ENCODE measurements around the gene PPP6R2.

The PPP6R2 gene

DNA sequence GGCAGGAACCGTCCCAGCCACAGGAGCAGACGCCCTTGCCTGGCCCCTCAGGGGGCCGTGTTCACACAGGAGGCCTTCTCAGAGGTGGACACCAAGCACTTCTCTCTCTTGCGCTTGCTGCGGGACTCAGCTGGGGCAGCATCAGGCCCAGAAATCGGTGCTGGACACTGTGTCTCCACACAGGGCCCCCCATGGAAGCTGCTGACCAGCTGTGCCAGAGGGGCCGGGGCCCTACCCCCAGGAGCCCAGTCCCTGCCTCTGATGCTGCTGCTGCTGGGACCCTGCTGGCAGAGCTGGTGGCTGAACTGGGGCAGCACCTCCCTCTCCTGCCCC, 39.6 kb upstream of the PPP6R2 start:
- Mint-ChIP-seq H3K27me3 (no peaks in the 10 kb centered on the region), H3K9me3 (ENCODE audit: low read depth) (no peaks in the 10 kb centered on the region), H3K4me1 (ENCODE audit: low read depth) (peaks cover 4% of the 10 kb centered on the region), H3K4me3 (no peak overlapping the region), H3K36me3 (no peaks in the 10 kb centered on the region), H3K27ac (no peak overlapping the region)

DNA sequence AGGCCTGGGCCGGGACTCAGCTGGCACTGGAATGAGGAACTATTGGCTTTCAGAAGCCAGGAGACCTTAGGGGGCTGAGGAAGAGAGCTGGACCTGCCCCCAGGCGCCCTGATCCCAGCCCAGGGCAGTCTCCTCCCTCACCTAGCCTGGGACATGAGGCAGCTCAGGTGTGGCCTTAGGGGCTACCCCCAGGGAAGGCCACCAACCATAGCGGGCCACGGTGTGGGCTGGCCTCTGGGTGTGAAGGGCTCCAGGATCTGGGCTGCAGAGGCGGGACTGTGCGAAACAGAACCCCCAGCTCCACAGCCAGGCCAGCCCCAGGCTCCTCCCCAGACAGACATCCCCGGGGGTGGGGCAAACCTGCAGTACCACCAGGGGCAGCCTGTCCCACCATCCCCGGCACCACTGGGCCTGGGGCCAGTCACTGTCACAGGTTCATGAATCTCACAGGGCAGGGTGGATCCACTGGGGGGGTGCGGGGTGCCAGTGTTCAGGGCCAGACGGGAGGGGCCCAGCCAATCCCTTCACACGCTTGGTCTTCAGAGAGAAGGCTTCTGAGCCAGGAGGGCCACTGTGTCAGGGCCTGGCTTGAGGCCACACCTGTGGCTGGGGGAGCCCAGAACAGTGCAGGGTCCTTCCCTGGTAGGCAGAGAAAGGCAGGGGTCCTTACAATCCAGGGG, 39.1 kb upstream of the PPP6R2 start:
- peaks cover 7% of the 10 kb centered on the region for H3K4me1 Mint-ChIP-seq (ENCODE audit: low read depth)
- H3K27ac Mint-ChIP-seq: no peak overlapping the region
- no peak overlapping the region for H3K4me3 Mint-ChIP-seq
- no peaks in the 10 kb centered on the region for H3K9me3 Mint-ChIP-seq (ENCODE audit: low read depth)
- H3K27me3 Mint-ChIP-seq: peaks cover 2% of the 10 kb centered on the region
- H3K36me3 Mint-ChIP-seq: no peaks in the 10 kb centered on the region

DNA sequence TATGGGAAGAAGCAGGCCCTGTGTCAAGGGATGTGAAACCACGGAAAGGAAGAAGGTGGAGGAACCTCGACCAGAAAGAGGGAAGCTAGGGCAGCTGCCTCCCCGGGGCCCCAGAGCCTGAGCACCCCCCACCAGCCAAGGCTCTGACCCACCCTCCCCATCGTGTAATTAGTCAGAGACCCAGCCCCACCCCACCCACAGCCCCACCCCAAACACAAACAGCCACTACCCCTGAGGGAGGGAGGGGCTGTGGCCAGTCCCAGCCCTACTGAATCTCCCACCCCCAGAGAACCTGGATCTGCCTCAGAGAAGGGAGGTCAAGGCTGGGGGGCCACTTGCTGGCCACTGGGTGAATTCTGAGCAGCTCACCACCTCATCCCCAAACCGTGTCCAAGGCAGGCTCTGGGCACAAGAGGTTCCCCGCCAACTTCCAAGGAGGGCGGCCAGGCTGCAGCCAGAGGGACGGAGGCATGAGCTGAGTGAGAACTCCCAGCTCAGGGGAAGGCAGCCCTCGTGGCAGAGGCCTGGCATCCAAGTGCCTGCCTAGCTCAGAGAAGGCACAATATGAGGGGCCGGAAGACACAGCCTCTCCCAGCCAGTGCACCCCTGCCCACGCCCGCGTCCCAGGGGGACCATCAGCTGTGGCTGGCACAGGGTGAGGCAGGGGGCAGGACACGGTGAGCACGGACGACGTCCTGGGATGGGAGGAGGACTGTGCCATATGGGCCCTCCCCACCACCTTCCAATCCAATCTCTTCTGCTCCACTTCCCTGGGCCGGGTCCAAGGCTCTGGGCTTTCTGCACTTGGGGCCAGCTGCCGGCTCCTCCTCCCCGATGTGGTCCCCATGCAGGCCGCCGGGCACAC, 38.4 kb upstream of the PPP6R2 start:
- peaks cover 2% of the 10 kb centered on the region for H3K27me3 Mint-ChIP-seq
- H3K27ac Mint-ChIP-seq: no peak overlapping the region
- H3K9me3 Mint-ChIP-seq (ENCODE audit: low read depth): no peaks in the 10 kb centered on the region
- H3K4me3 Mint-ChIP-seq: no peak overlapping the region
- H3K4me1 Mint-ChIP-seq (ENCODE audit: low read depth): peaks cover 7% of the 10 kb centered on the region
- no peaks in the 10 kb centered on the region for H3K36me3 Mint-ChIP-seq

DNA sequence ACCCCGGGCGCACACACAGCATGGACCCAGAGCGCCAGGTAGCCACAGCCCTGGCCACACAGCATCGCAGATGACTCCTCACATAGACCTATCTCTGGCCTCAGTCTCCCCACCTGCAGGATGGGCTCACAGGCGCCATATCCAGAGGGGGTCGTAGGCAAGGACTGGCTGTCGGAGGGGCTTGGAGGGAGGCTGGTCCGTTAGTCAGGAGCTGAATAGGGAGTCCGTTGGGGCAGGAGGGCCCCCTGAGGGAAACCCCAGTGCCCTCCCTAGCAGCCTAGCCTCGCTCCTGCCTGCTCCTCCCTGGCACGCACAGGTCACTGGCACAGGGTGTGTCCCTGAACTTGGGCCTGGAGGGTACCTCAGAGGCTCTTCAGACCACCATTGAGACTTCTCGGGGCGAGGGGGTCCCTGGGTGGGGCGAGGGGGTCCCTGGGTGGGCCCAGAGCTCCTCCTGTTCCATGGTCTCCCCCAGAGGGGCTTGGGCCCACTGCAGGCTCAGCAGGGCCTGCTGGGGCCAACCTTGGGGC, 37.7 kb upstream of the PPP6R2 start:
- peaks cover 2% of the 10 kb centered on the region for H3K27me3 Mint-ChIP-seq
- H3K9me3 Mint-ChIP-seq (ENCODE audit: low read depth): no peaks in the 10 kb centered on the region
- H3K27ac Mint-ChIP-seq: no peak overlapping the region
- no peak overlapping the region for H3K4me3 Mint-ChIP-seq
- H3K4me1 Mint-ChIP-seq (ENCODE audit: low read depth): peaks cover 7% of the 10 kb centered on the region
- no peaks in the 10 kb centered on the region for H3K36me3 Mint-ChIP-seq

DNA sequence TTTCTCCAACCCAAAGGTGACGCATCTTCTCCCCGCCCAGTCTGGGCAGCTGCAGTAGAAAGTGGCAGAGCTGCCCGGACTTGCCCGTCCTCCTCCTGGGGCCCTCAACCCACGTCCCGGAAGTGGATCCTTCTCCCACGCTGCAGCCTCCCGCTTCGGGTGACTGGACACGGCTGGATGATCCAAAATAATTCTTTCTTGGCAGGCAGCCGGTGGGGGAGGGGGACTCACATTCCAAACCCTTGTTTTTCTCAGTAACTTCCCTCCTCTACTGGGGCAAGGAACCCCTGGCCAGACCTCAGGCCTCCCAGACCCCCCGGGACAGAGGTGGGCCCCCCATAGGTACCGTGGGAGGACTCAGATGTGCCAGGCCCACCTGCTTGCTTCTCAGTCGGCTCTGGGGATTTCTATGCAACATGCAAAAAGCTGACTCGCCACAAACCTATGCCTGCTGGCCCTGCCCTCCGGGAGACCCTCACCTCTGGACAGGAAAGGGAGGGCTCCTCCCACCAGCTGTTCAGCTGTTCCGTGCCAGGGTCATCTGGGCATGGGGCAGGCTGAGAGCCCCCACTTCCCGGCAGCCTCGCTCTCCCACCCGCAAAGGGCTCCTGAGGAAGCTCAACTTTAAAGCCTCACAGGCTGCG, 37.1 kb upstream of the PPP6R2 start:
- H3K27me3 Mint-ChIP-seq: peaks cover 2% of the 10 kb centered on the region
- peak overlapping the region; percentile 67 for H3K4me3 Mint-ChIP-seq
- no peak overlapping the region for H3K27ac Mint-ChIP-seq
- no peaks in the 10 kb centered on the region for H3K9me3 Mint-ChIP-seq (ENCODE audit: low read depth)
- no peaks in the 10 kb centered on the region for H3K36me3 Mint-ChIP-seq
- peaks cover 7% of the 10 kb centered on the region for H3K4me1 Mint-ChIP-seq (ENCODE audit: low read depth)

DNA sequence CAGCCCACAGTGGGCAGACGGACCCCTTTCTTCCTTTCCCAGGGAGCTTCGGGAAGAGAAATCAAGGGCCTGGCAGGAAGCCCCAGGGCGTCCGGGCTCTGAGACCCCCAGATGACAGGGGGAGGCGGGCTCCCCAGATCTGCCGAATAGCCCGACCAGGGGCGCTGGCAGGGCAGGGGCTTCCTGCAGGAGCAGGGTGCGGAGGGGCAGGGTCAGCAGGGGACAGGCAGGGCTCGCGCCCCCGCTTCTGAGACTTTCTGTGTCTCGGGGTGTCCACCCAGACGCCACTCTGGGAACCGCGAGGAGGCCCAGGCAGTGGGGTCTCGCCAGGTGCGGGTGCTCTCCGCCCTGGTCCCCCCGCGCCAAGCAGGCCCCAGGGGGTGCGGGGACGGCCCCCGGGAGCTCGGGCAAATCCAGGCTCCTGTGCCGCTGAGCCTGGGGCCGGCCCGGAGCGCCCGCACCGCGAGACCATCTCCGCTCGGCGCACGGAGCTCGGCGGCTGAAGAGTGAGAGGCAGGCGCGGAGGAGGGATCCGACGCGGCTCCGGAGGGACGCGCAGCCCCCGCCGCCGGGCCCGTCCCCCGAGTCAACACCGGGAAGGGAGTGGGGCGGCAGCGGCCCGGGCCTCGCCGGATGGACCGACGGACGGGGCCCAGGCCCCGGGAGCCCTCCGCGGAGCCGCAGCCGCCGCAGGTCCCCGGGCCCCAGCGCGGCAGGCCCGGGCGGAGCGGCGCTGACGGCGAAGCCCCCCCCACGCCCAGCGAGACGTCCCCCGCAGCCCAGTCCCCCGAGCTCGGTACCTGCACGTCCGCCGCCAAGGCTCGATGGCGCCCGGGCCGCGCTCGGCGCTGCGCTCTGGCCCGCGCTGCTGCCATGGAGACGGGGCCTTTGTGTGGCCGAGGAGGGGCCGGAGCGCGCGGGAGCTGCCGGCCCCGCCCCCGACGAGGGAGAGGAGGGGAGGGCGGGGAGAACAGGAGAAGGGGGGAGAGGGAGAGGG, 36.1 kb upstream of the PPP6R2 start, which contains the start of gene PLXNB2:
TSS of gene PLXNB2 (minus strand) at position 894 of the 997 bp plus-strand sequence. CDS start 17,062 bp downstream, outside the sequence.
- Mint-ChIP-seq H3K4me3 (no peak within 1 kb of the TSS), H3K4me1 (ENCODE audit: low read depth) (peaks cover 7% of the 10 kb centered on the region), H3K27ac (no peak within 1 kb of the TSS), H3K36me3 (no peaks in the 10 kb centered on the region), H3K9me3 (ENCODE audit: low read depth) (no peaks in the 10 kb centered on the region), H3K27me3 (peaks cover 2% of the 10 kb centered on the region)

DNA sequence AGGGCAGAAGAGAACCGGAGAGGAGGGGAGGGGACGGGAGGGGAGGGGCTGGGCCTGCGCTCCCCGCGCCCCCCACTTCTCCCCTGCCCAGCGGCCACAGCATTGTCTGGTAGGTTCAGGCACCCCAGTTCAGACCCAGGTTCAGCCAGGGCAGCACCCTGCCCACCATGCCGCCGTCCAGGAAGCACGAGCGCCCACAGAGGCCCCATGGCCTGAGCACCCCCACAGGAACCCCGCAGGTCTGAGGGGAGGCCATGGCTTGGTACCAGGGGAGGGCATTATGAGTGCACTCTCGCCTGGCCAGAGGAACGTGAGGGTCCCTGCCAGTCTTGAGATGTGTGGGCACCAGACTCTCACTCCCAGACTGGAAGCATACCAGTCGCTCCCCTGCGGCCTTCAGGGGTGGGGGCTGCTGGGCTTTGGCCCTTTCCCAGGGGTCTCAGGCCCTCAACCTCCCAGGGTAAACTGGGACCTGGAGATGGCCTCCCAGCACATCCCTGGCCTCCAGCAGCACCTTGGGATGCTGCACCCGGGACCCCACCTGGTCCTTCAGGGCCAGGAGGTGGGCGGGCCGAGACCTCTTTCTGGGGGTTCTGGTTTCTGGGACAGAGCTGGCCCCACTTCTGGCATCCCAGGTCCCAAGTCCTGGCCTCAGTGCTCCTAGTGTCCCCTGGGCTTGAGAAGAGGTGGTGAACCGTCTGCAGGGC, 35.1 kb upstream of the PPP6R2 start:
- H3K4me3 Mint-ChIP-seq: no peak overlapping the region
- no peak overlapping the region for H3K27ac Mint-ChIP-seq
- peaks cover 7% of the 10 kb centered on the region for H3K4me1 Mint-ChIP-seq (ENCODE audit: low read depth)
- no peaks in the 10 kb centered on the region for H3K9me3 Mint-ChIP-seq (ENCODE audit: low read depth)
- H3K36me3 Mint-ChIP-seq: no peaks in the 10 kb centered on the region
- H3K27me3 Mint-ChIP-seq: peaks cover 2% of the 10 kb centered on the region

DNA sequence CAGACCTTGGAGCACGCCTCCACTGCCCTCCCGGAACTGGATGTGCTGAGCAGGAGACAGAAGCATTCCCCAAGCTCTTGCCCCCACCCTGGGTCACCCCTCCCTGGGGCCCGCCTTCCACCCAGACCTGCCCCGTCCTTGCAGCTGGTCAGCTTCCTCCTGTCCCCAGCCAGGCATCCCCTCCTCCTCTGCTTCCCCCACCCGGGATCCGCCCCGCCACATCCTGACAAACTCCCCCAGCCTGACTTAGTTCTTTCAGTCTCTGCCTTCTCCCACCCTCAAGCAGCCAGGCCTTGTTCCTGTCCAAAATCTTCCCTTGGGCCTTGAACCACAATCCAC, 34.6 kb upstream of the PPP6R2 start:
- Mint-ChIP-seq H3K4me1 (ENCODE audit: low read depth) (peaks cover 7% of the 10 kb centered on the region), H3K27me3 (peaks cover 2% of the 10 kb centered on the region), H3K36me3 (no peaks in the 10 kb centered on the region), H3K27ac (no peak overlapping the region), H3K9me3 (ENCODE audit: low read depth) (no peaks in the 10 kb centered on the region), H3K4me3 (peak overlapping the region; percentile 70)

DNA sequence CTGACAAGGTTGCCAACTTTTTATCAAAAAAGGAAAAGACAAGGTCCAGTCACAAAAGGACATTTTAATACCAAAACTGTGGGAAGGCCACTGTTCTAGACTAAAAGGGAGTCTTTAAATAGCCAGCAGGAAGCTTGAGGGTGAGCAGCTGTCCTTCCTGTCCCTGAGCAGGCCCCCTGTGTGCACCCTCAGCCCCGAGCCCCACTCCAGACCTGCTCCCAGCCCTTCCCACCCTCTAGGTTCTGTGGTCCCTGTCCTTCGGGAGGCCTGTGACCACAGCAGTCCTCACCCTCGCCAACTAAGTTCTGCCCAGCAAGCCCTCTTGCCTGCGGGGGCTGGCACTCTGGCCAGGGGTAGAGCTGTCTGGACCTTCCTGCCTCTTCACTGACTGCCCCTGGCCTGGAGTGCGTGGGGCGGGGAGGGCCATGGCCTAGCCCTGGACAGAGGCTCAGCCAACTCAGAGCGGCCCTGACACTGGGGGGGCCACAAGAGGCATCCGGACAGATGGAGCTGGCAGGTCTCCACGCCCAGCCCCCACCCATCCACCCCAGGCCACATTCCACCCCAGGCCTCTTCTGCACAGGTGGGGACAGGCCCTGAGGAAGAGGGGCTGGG, 34.0 kb upstream of the PPP6R2 start:
- peaks cover 2% of the 10 kb centered on the region for H3K27me3 Mint-ChIP-seq
- H3K9me3 Mint-ChIP-seq (ENCODE audit: low read depth): no peaks in the 10 kb centered on the region
- H3K4me1 Mint-ChIP-seq (ENCODE audit: low read depth): peaks cover 11% of the 10 kb centered on the region
- no peaks in the 10 kb centered on the region for H3K36me3 Mint-ChIP-seq
- no peak overlapping the region for H3K27ac Mint-ChIP-seq
- peak overlapping the region; percentile 70 for H3K4me3 Mint-ChIP-seq

DNA sequence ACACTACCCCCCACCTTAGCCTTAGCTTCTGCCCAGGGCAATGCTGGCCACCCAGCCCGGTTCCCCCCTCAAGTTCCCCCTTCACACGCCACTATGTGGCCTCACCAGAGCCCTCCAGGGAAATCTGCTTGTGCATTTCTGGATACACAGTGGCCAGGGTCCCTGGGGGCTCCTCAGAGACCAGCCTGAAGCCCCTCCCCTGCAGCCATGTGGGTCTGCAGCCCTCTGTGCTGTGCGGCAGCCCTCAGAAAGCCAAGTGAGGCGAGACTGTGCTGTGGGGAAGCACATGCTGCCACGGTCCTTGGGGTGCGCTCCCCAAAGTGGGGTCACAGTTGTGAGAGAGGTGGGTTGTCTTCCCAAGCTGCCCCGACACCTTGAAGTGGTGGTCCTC, 33.5 kb upstream of the PPP6R2 start:
- Mint-ChIP-seq H3K27me3 (peaks cover 2% of the 10 kb centered on the region), H3K27ac (no peak overlapping the region), H3K36me3 (no peaks in the 10 kb centered on the region), H3K4me3 (no peak overlapping the region), H3K4me1 (ENCODE audit: low read depth) (peaks cover 16% of the 10 kb centered on the region), H3K9me3 (ENCODE audit: low read depth) (no peaks in the 10 kb centered on the region)

DNA sequence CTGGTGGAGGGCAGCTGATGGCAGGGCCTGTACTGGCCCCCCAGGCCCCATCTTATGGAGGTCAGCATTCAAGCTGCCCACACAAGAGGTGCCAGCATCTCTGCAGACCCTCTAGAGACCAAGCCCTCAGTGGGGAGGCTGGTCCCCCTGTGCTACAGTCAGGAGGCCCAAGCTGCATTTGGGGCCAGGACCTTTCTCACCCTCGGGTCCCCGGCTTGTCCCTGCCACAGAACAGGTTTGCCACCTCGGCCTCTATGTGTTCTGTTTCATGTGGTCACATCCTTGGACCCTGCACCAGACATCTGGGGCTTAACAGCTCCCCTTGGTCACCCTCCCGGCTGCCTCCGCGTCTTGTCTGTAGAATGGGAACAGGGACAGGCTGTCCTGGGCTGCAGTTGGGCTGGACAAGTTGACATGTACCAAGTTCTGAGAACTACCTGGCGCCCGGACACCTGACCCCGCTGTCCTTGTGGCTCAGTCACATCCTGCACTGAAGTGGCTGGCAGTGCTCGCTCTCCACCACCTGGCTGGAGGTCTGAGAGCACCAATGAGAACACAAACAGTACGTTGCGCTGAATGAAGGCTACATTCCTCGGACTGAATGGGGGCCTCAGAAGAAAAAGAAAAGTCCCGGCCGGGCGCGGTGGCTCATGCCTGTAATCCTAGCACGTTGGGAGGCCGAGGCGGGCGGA, 33.0 kb upstream of the PPP6R2 start:
- H3K27me3 Mint-ChIP-seq: peaks cover 2% of the 10 kb centered on the region
- no peaks in the 10 kb centered on the region for H3K9me3 Mint-ChIP-seq (ENCODE audit: low read depth)
- H3K27ac Mint-ChIP-seq: no peak overlapping the region
- H3K4me3 Mint-ChIP-seq: no peak overlapping the region
- peaks cover 19% of the 10 kb centered on the region for H3K4me1 Mint-ChIP-seq (ENCODE audit: low read depth)
- H3K36me3 Mint-ChIP-seq: no peaks in the 10 kb centered on the region

DNA sequence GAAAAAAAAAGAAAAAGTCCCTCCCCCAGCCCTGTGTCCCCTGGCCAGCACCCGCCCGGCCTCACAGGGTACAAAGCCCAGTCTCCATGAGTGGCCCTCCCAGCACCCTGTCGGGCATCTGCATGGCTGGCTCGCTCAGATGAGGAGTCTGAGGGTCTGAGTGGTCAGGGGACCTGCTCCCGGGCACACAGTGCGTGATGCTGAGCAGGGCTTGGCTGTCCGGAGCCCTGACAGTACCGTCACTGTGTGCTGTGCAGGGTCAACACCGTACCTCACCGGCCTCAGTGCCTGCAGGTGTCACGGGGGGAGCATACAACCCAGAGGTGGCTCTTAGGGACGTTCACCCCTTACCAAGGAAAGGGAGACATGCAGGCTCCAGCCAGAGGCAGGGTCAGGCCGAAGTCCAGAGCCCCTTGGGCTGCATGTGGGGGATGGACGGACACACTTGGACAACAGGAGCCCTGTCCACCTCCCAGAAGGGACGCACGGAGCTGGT, 32.1 kb upstream of the PPP6R2 start:
- no peak overlapping the region for H3K4me3 Mint-ChIP-seq
- no peak overlapping the region for H3K27ac Mint-ChIP-seq
- peaks cover 2% of the 10 kb centered on the region for H3K27me3 Mint-ChIP-seq
- H3K4me1 Mint-ChIP-seq (ENCODE audit: low read depth): peaks cover 22% of the 10 kb centered on the region
- no peaks in the 10 kb centered on the region for H3K9me3 Mint-ChIP-seq (ENCODE audit: low read depth)
- H3K36me3 Mint-ChIP-seq: no peaks in the 10 kb centered on the region

Measured in activated naive CD8-positive, alpha-beta T cell (primary cell).